CD4-positive, alpha-beta T cell treated with Interleukin-1 beta for 1 hour (primary cell): Measurements from ENCODE around the gene CXCL8.
"Not testable (repeated sequence)": the region's sequence is repeated elsewhere in the genome, so short reads cannot be mapped to it uniquely, and the experiment has no call there.

Experiments
- DNase-seq, 2 donors: peaks; one replicate each; pipeline ENCODE4 v3.0.0-alpha.2; 2020 to 2022

CXCL8 gene

GRCh38 chr4:73744203-73744602 is 3.8 kb downstream of the CXCL8 start:
- no peak for DNase-seq

- DNase-seq = no peak
Measured at GRCh38 chr4:73750730-73751129, 10.4 kb downstream of the CXCL8 start.

GRCh38 chr4:73751166-73751565 is 10.8 kb downstream of the CXCL8 start:
- no peak for DNase-seq

GRCh38 chr4:73751830-73752229 is 11.5 kb downstream of the CXCL8 start:
- no peak for DNase-seq

- DNase-seq = no peak
Measured at GRCh38 chr4:73752424-73752823, 12.1 kb downstream of the CXCL8 start.

- no peak for DNase-seq
Measured at GRCh38 chr4:73753215-73753614, 12.8 kb downstream of the CXCL8 start.

- DNase-seq = no peak
Measured at GRCh38 chr4:73754934-73755333, 14.6 kb downstream of the CXCL8 start.

GRCh38 chr4:73759357-73759756 is 19.0 kb downstream of the CXCL8 start:
- no peak for DNase-seq

- DNase-seq = no peak
Measured at GRCh38 chr4:73761856-73762255, 21.5 kb downstream of the CXCL8 start.

GRCh38 chr4:73762409-73762808 is 22.0 kb downstream of the CXCL8 start:
- peak in 1 of 2 donors; percentile 6 for DNase-seq

GRCh38 chr4:73763877-73764276 is 23.5 kb downstream of the CXCL8 start:
- DNase-seq = no peak

- no peak for DNase-seq
Measured at GRCh38 chr4:73764513-73764912, 24.1 kb downstream of the CXCL8 start.

- DNase-seq = no peak
Measured at GRCh38 chr4:73765296-73765695, 24.9 kb downstream of the CXCL8 start.

GRCh38 chr4:73770917-73771316 is 30.5 kb downstream of the CXCL8 start:
- no peak for DNase-seq

GRCh38 chr4:73772363-73772762 is 32.0 kb downstream of the CXCL8 start:
- no peak for DNase-seq

GRCh38 chr4:73774406-73774805 is 34.0 kb downstream of the CXCL8 start:
- DNase-seq = not testable (repeated sequence)

- no peak for DNase-seq
Measured at GRCh38 chr4:73776321-73776729, 36.0 kb downstream of the CXCL8 start.

- DNase-seq = no peak
Measured at GRCh38 chr4:73777612-73778011, 37.2 kb downstream of the CXCL8 start.

GRCh38 chr4:73780243-73780642 is 39.9 kb downstream of the CXCL8 start:
- no peak for DNase-seq

GRCh38 chr4:73780834-73781233 is 40.5 kb downstream of the CXCL8 start:
- no peak for DNase-seq

GRCh38 chr4:73788411-73788810 is 48.0 kb downstream of the CXCL8 start:
- DNase-seq = no peak
